ENCODE data around the gene TAF5.
"Not testable (repeated sequence)": the region's sequence is repeated elsewhere in the genome, so short reads cannot be mapped to it uniquely, and the experiment has no call there.

Gene TAF5

DNA sequence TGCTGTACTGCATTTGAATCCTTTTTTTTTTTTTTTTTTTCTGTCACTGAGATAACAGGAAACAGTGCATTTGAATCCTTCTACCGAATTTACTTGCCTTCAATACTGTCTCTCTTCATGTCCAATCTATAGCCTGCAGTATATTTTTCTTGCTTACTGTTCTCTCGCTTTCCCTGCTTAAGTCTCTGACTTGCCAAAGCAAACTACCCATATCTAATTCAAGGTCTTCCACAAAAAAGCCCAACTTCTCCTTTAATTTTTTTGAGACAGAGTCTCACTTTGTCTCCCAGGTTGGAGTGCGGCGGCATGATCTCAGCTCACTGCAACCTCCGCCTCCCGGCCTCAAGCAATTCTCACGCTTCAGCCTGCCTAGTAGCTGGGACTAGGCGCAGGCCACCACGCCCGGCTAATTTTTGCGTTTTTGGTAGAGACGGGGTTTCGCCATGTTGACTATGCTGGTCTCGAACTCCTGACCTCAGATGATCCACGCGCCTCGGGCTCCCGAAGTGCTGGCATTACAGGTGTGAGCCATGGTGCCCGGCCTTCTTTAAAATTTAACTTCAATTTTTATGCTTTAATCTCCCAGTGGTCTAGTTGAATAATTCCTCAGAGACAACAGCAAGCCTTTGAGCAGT lies 29.5 kb downstream of the TAF5 start:
- Histone ChIP-seq H3K4me3 (ENCODE audit: low read length) (peak overlapping the region; percentile 99; the same call in 1 of the 2 replicates), H3K27ac (ENCODE audit: low read length) (no peak overlapping the region), H3K9me3 (ENCODE audit: control insufficient read depth, insufficient read depth, low read length) (no peaks in the 10 kb centered on the region), H3K36me3 (ENCODE audit: control insufficient read depth, insufficient read depth, low read length) (peaks cover 10% of the 10 kb centered on the region; the same call in 1 of the 2 replicates), H3K4me1 (ENCODE audit: control insufficient read depth, insufficient read depth, low read length) (0 out of 2 replicates have a peak, but pooled peaks cover 1% of the 10 kb centered on the region), H3K27me3 (ENCODE audit: control insufficient read depth, insufficient read depth, low read length) (no peaks in the 10 kb centered on the region)
- DNase-seq (ENCODE audit: low read depth, low spot score), result no peak
- WGBS (ENCODE audit: insufficient coverage, insufficient read length), result no CpG with 5 or more reads among the region's 19 CpGs

DNA sequence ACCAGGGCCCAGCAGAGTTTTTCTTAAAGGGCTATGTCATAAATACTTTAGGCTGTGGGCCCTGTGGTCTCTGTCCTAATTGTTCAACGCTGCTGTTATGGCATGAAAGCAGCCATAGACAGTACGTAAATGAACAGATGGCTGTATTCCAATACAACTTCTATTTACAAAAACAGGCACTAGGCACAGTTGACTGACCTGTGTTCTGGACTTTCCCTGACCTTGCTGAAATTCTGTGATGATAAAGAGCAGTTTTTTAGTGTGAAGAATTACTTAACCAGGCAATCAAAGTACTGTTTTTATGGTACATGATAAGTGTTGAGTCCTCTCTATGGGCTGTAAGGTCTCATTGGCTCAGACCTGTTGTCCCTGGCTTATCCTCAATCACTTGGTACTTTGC lies 45.8 kb downstream of the TAF5 start:
- H3K27ac ChIP-seq (ENCODE audit: low read length), result no peak overlapping the region
- H3K27me3 ChIP-seq (ENCODE audit: control insufficient read depth, insufficient read depth, low read length), result no peaks in the 10 kb centered on the region
- no peak for DNase-seq (ENCODE audit: low read depth, low spot score)
- no CpG with 5 or more reads among the region's 2 CpGs for whole genome bisulfite sequencing (ENCODE audit: insufficient coverage, insufficient read length)
- H3K4me1 ChIP-seq (ENCODE audit: control insufficient read depth, insufficient read depth, low read length), result no peaks in the 10 kb centered on the region
- no peak overlapping the region for H3K4me3 ChIP-seq (ENCODE audit: low read length)
- no peaks in the 10 kb centered on the region for H3K9me3 ChIP-seq (ENCODE audit: control insufficient read depth, insufficient read depth, low read length)
- H3K36me3 ChIP-seq (ENCODE audit: control insufficient read depth, insufficient read depth, low read length), result peaks cover 53% of the 10 kb centered on the region

DNA sequence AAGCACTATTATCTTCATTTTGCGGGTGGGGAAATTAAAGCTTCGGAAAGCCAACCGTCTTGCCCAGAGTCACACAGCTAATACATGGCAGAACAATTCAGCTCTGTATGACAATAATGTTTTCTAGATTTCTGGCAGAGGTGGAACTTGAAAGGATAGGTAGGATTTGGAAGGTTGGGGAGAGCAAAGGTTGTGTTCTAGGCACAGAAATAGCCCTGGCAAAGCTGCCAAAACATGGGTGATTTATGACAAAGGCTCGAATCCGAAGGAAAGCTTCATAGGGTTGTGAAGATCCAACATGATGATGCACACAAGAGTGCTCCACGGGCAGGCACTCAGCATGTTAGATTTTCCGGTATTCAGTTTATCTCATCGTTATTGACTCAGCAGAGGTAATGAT lies 47.8 kb downstream of the TAF5 start:
- Histone ChIP-seq H3K27ac (ENCODE audit: low read length) (no peak overlapping the region), H3K4me3 (ENCODE audit: low read length) (no peak overlapping the region), H3K4me1 (ENCODE audit: control insufficient read depth, insufficient read depth, low read length) (no peaks in the 10 kb centered on the region), H3K36me3 (ENCODE audit: control insufficient read depth, insufficient read depth, low read length) (peaks cover 58% of the 10 kb centered on the region), H3K9me3 (ENCODE audit: control insufficient read depth, insufficient read depth, low read length) (no peaks in the 10 kb centered on the region), H3K27me3 (ENCODE audit: control insufficient read depth, insufficient read depth, low read length) (no peaks in the 10 kb centered on the region)
- no CpG with 5 or more reads among the region's 8 CpGs for WGBS (ENCODE audit: insufficient coverage, insufficient read length)
- DNase-seq (ENCODE audit: low read depth, low spot score), result no peak

DNA sequence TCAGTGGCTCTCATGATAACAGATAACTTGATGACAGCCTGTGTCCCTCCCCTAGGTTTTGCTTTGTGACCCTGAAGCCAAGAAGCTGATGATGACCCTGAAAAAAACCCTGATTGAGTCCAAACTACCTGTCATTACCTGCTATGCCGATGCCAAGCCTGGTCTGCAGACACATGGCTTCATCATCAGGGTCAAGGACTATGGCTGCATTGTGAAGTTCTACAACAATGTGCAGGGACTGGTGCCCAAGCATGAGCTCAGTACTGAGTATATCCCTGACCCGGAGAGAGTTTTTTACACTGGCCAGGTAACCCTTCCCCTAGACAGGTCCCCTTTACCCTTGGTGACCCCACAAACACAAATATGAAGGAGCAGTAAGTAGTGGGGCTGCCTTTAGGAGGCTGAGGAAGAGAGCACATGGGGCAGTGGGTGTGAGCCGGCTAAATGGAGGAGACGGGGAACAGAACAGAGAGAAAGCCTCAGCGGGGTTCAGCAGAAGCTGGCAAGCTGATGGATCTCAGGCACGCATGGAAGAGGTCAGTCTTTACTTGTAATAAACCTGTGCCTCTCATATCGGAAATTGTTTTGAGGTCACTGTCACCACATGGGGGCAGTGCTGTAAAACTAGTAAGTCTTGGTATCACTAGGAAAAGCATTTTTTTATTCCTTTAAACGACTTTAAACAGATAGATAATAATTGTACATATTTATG lies 48.8 kb downstream of the TAF5 start:
- Histone ChIP-seq H3K36me3 (ENCODE audit: control insufficient read depth, insufficient read depth, low read length) (peaks cover 58% of the 10 kb centered on the region), H3K27me3 (ENCODE audit: control insufficient read depth, insufficient read depth, low read length) (no peaks in the 10 kb centered on the region), H3K27ac (ENCODE audit: low read length) (no peak overlapping the region), H3K4me1 (ENCODE audit: control insufficient read depth, insufficient read depth, low read length) (no peaks in the 10 kb centered on the region), H3K9me3 (ENCODE audit: control insufficient read depth, insufficient read depth, low read length) (no peaks in the 10 kb centered on the region), H3K4me3 (ENCODE audit: low read length) (no peak overlapping the region)
- no peak for DNase-seq (ENCODE audit: low read depth, low spot score)
- no CpG with 5 or more reads among the region's 8 CpGs for WGBS (ENCODE audit: insufficient coverage, insufficient read length)

GRCh38 chr10:103417148-103417469 lies 49.3 kb downstream of the TAF5 start:
- peaks cover 58% of the 10 kb centered on the region for H3K36me3 ChIP-seq (ENCODE audit: control insufficient read depth, insufficient read depth, low read length)
- not testable (repeated sequence) for DNase-seq (ENCODE audit: low read depth, low spot score); H3K4me3 ChIP-seq (ENCODE audit: low read length); H3K9me3 ChIP-seq (ENCODE audit: control insufficient read depth, insufficient read depth, low read length); H3K4me1 ChIP-seq (ENCODE audit: control insufficient read depth, insufficient read depth, low read length); H3K27me3 ChIP-seq (ENCODE audit: control insufficient read depth, insufficient read depth, low read length); H3K27ac ChIP-seq (ENCODE audit: low read length)
- WGBS (ENCODE audit: insufficient coverage, insufficient read length), result no CpG with 5 or more reads among the region's 5 CpGs

DNA sequence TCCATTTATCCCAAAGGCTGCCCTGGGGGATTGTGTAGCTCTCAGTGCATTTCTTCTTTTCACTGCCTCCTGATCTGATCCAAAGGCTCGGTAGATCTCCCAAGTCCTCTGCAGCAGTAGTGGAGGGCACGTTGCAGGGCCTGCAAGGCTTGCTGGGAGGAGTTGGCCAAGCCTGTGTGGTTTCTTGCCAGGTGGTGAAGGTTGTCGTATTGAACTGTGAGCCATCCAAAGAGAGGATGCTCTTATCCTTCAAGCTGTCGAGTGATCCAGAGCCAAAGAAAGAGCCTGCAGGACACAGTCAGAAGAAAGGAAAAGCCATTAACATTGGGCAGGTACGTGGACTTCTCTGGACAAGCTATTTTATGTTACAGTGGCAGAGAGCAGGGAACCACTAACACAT lies 49.8 kb downstream of the TAF5 start:
- H3K4me1 ChIP-seq (ENCODE audit: control insufficient read depth, insufficient read depth, low read length), result no peaks in the 10 kb centered on the region
- WGBS (ENCODE audit: insufficient coverage, insufficient read length), result no CpG with 5 or more reads among the region's 5 CpGs
- DNase-seq (ENCODE audit: low read depth, low spot score), result no peak
- H3K36me3 ChIP-seq (ENCODE audit: control insufficient read depth, insufficient read depth, low read length), result peaks cover 56% of the 10 kb centered on the region
- no peaks in the 10 kb centered on the region for H3K9me3 ChIP-seq (ENCODE audit: control insufficient read depth, insufficient read depth, low read length)
- H3K27ac ChIP-seq (ENCODE audit: low read length), result no peak overlapping the region
- no peaks in the 10 kb centered on the region for H3K27me3 ChIP-seq (ENCODE audit: control insufficient read depth, insufficient read depth, low read length)
- H3K4me3 ChIP-seq (ENCODE audit: low read length), result no peak overlapping the region

DNA sequence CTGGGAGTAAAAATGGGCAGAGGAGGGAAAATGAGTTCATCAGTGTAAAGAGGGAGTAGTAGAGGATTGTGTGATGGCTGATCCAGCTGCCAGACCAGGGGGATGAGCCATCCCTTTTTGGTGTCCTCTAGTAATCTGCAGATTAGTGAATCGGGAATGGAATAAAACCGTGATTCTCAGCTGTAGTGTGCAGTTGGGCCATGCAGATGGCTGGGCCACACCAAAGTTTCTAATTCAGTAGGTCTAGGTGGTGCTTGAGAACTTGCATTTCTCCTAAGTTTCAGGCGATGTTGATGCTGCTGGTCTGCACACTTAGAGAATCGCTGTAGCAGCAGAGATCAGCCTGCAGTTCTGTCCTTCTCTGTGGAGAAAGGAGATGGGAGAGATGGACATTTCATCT lies 51.3 kb downstream of the TAF5 start:
- Histone ChIP-seq H3K27me3 (ENCODE audit: control insufficient read depth, insufficient read depth, low read length) (no peaks in the 10 kb centered on the region), H3K36me3 (ENCODE audit: control insufficient read depth, insufficient read depth, low read length) (peaks cover 54% of the 10 kb centered on the region), H3K9me3 (ENCODE audit: control insufficient read depth, insufficient read depth, low read length) (no peaks in the 10 kb centered on the region), H3K4me1 (ENCODE audit: control insufficient read depth, insufficient read depth, low read length) (no peaks in the 10 kb centered on the region), H3K27ac (ENCODE audit: low read length) (no peak overlapping the region), H3K4me3 (ENCODE audit: low read length) (no peak overlapping the region)
- DNase-seq (ENCODE audit: low read depth, low spot score), result no peak
- no CpG with 5 or more reads among the region's 4 CpGs for WGBS (ENCODE audit: insufficient coverage, insufficient read length)

DNA sequence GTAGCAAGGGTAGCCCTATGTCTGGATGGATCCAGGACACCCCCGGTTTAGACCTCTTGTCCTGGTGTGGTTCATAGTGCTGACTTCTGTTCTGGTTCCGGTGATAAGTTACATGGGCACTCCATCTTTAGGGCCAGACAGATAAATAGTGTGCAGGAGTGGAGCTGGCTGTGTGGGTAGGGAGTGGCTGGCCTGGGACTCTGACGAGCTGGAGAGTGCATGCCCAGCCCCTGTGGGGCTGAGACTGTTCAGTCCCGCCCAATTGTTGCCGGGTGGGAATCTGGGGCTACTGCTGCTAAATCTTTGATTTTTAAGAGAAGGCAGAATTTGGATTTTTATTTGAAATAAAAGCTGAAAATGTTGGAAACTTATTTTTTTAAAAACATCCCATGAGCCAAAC lies 56.0 kb downstream of the TAF5 start:
- no peak overlapping the region for H3K27ac ChIP-seq (ENCODE audit: low read length)
- no peaks in the 10 kb centered on the region for H3K9me3 ChIP-seq (ENCODE audit: control insufficient read depth, insufficient read depth, low read length)
- DNase-seq (ENCODE audit: low read depth, low spot score), result no peak
- no peaks in the 10 kb centered on the region for H3K27me3 ChIP-seq (ENCODE audit: control insufficient read depth, insufficient read depth, low read length)
- no peak overlapping the region for H3K4me3 ChIP-seq (ENCODE audit: low read length)
- no CpG with 5 or more reads among the region's 5 CpGs for WGBS (ENCODE audit: insufficient coverage, insufficient read length)
- peaks cover 44% of the 10 kb centered on the region for H3K36me3 ChIP-seq (ENCODE audit: control insufficient read depth, insufficient read depth, low read length)
- no peaks in the 10 kb centered on the region for H3K4me1 ChIP-seq (ENCODE audit: control insufficient read depth, insufficient read depth, low read length)

GRCh38 chr10:103427866-103428265 lies 60.1 kb downstream of the TAF5 start:
- no peak for DNase-seq (ENCODE audit: low read depth, low spot score)
- H3K27me3 ChIP-seq (ENCODE audit: control insufficient read depth, insufficient read depth, low read length), result no peaks in the 10 kb centered on the region
- no CpG with 5 or more reads among the region's 9 CpGs for WGBS (ENCODE audit: insufficient coverage, insufficient read length)
- no peaks in the 10 kb centered on the region for H3K4me1 ChIP-seq (ENCODE audit: control insufficient read depth, insufficient read depth, low read length)
- H3K36me3 ChIP-seq (ENCODE audit: control insufficient read depth, insufficient read depth, low read length), result peaks cover 42% of the 10 kb centered on the region
- no peaks in the 10 kb centered on the region for H3K9me3 ChIP-seq (ENCODE audit: control insufficient read depth, insufficient read depth, low read length)
- H3K4me3 ChIP-seq (ENCODE audit: low read length), result no peak overlapping the region
- no peak overlapping the region for H3K27ac ChIP-seq (ENCODE audit: low read length)

DNA sequence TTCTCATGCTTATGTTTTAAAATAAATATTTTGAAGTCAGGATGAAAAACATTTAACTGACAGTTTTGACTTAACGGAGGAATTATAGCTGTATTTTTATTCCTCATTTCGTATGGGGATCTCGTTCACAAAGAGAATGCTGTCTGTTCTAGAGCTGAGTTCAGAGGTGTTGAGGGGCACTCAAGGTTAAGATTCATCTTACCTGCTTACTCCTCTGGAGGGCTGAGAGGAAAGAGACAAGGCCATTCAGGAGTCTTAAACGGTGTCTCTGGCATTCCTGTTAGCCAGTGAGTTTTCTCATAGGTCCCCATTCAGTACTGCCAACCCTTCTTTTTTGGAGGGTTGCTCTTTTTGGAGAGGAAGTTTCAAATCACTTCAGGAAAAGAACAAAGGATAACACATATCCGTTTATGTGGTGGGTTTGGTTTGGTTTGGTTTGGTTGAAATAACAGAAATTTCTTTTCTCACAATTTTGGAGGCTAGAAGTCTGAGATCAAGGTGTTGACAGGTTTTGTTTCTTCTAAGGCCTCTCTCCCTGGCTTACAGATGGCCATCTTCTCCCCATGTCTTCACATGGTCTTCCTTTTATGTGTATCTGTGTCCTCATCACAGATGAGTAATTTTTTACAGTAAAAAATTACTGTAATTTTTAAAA lies 61.3 kb downstream of the TAF5 start:
- Histone ChIP-seq H3K36me3 (ENCODE audit: control insufficient read depth, insufficient read depth, low read length) (peaks cover 37% of the 10 kb centered on the region), H3K9me3 (ENCODE audit: control insufficient read depth, insufficient read depth, low read length) (no peaks in the 10 kb centered on the region), H3K27me3 (ENCODE audit: control insufficient read depth, insufficient read depth, low read length) (no peaks in the 10 kb centered on the region), H3K4me3 (ENCODE audit: low read length) (no peak overlapping the region), H3K4me1 (ENCODE audit: control insufficient read depth, insufficient read depth, low read length) (no peaks in the 10 kb centered on the region), H3K27ac (ENCODE audit: low read length) (no peak overlapping the region)
- DNase-seq (ENCODE audit: low read depth, low spot score), result no peak
- WGBS (ENCODE audit: insufficient coverage, insufficient read length), result no CpG with 5 or more reads among the region's 5 CpGs

Data from iPS DF 6.9 (cell line).